ENCODE data around the gene ARHGEF1. TPM values are rescaled to one million over a fixed set of nuclear protein-coding genes. Genes with fewer than 3 reads are reported as not detected.

Gene ARHGEF1
- total RNA-seq, 2 donors from 2014 or later = 57.1 to 65.6 TPM

DNA sequence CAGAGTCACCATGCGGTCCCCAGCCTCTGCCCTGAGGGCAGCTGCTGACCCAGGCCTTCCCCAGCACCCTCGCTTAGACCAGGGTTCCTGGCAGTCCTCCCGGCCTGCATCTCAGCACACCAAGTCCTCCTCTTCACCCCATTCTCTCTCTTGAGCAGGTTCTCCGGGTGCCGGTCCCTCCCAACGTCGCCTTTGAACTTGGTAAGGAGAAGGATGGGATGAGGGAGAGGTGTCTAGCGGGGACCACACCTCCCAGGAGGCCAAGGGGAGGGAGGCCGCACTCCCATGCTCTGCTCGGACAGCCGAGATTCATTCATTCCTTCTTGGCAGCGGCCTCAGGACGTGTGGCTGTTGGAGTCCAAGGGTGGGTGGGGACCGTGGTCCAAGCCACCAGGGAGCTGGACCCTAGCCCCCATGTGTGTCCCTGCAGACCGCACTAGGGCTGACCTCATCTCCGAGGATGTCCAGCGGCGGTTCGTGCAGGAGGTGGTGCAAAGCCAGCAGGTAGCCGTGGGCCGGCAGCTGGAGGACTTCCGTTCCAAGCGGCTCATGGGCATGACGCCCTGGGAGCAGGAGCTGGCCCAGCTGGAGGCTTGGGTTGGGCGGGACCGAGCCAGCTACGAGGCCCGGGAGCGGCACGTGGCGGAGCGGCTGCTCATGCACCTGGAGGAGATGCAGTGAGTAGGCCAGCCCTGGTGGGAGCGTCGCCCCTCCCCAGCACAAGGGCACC, 9.4 kb downstream of the ARHGEF1 start:
- TF ChIP-seq POLR2AphosphoS5 (IDR thresholded peaks at IDR 0.05) = no peak
- TF ChIP-seq, protein P1, sequence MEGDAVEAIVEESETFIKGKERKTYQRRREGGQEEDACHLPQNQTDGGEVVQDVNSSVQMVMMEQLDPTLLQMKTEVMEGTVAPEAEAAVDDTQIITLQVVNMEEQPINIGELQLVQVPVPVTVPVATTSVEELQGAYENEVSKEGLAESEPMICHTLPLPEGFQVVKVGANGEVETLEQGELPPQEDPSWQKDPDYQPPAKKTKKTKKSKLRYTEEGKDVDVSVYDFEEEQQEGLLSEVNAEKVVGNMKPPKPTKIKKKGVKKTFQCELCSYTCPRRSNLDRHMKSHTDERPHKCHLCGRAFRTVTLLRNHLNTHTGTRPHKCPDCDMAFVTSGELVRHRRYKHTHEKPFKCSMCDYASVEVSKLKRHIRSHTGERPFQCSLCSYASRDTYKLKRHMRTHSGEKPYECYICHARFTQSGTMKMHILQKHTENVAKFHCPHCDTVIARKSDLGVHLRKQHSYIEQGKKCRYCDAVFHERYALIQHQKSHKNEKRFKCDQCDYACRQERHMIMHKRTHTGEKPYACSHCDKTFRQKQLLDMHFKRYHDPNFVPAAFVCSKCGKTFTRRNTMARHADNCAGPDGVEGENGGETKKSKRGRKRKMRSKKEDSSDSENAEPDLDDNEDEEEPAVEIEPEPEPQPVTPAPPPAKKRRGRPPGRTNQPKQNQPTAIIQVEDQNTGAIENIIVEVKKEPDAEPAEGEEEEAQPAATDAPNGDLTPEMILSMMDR (IDR thresholded peaks at IDR 0.05) = no peak
- H3K36me3 ChIP-seq = peaks cover 0 to 8% of the 10 kb centered on the region in 2 donors
- DNase-seq (ENCODE audit: low spot score) = no peak
- no peaks in the 10 kb centered on the region for H3K4me1 ChIP-seq (replicated peaks)
- no peak overlapping the region for H3K27ac ChIP-seq
- WGBS = 86% methylated on average over 34 of the region's 34 CpGs
- no peak overlapping the region for H3K4me3 ChIP-seq
- no peaks in the 10 kb centered on the region for H3K27me3 ChIP-seq (replicated peaks; ENCODE audit: insufficient read depth)
- intact Hi-C loops (cut with DNase I) = no loop called here
- no peaks in the 10 kb centered on the region for H3K9me3 ChIP-seq

DNA sequence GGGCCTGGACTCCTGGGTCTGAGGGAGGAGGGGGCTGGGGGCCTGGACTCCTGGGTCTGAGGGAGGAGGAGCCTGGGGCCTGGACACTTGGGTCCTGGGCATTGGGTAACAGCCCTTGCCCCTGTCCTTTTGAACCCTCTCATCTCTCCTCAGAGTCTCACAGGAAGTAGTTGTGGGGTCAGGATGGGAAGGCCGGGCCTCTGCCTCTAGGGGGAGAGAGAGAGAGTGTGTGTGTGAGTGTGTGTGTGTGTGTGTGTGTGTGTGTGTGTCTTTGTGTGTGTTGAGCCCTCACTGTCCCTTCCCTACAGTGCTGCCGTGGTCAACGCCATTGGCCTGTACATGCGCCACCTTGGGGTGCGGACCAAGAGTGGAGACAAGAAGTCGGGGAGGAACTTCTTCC, 10.9 kb downstream of the ARHGEF1 start:
- no peak overlapping the region for H3K27ac ChIP-seq
- no peaks in the 10 kb centered on the region for H3K4me1 ChIP-seq (replicated peaks)
- no peak for DNase-seq (ENCODE audit: low spot score)
- TF ChIP-seq POLR2AphosphoS5 (IDR thresholded peaks at IDR 0.05) = no peak
- TF ChIP-seq, protein P1 (IDR thresholded peaks at IDR 0.05) = no peak
- no peak for TF ChIP-seq POLR2A (IDR thresholded peaks at IDR 0.05)
- intact Hi-C loops (cut with DNase I) = no loop called here
- WGBS = 67% methylated on average over 6 of the region's 6 CpGs
- no peak overlapping the region for H3K4me3 ChIP-seq
- peaks cover 0 to 8% of the 10 kb centered on the region in 2 donors for H3K36me3 ChIP-seq
- H3K9me3 ChIP-seq = no peaks in the 10 kb centered on the region
- no peaks in the 10 kb centered on the region for H3K27me3 ChIP-seq (replicated peaks; ENCODE audit: insufficient read depth)

DNA sequence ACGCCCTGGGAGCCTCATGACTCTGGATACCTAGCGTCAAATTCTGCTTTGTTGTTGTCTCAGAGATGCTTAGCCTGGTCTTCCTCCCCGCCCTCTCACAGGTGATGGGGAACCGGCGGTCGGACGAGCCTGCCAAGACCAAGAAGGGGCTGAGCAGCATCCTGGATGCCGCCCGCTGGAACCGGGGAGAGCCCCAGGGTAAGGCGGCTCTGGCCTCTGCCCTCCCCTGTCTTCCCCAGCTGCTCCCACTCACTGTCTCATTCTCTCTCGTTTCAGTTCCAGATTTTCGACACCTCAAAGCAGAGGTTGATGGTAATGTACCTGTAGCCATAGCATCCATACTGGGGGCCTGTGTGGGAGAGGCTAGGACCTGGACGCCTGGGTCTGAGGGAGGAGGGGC, 11.4 kb downstream of the ARHGEF1 start:
- intact Hi-C loops (cut with DNase I) = no loop called here
- no peaks in the 10 kb centered on the region for H3K9me3 ChIP-seq
- TF ChIP-seq POLR2AphosphoS5 (IDR thresholded peaks at IDR 0.05) (no peak), POLR2A (IDR thresholded peaks at IDR 0.05) (no peak)
- TF ChIP-seq, protein P1 (IDR thresholded peaks at IDR 0.05) = no peak
- no peak for DNase-seq (ENCODE audit: low spot score)
- H3K27me3 ChIP-seq (replicated peaks; ENCODE audit: insufficient read depth) = no peaks in the 10 kb centered on the region
- WGBS = 71% methylated on average over 13 of the region's 14 CpGs
- no peak overlapping the region for H3K4me3 ChIP-seq
- no peak overlapping the region for H3K27ac ChIP-seq
- no peaks in the 10 kb centered on the region for H3K4me1 ChIP-seq (replicated peaks)
- peaks cover 0 to 8% of the 10 kb centered on the region in 2 donors for H3K36me3 ChIP-seq

DNA sequence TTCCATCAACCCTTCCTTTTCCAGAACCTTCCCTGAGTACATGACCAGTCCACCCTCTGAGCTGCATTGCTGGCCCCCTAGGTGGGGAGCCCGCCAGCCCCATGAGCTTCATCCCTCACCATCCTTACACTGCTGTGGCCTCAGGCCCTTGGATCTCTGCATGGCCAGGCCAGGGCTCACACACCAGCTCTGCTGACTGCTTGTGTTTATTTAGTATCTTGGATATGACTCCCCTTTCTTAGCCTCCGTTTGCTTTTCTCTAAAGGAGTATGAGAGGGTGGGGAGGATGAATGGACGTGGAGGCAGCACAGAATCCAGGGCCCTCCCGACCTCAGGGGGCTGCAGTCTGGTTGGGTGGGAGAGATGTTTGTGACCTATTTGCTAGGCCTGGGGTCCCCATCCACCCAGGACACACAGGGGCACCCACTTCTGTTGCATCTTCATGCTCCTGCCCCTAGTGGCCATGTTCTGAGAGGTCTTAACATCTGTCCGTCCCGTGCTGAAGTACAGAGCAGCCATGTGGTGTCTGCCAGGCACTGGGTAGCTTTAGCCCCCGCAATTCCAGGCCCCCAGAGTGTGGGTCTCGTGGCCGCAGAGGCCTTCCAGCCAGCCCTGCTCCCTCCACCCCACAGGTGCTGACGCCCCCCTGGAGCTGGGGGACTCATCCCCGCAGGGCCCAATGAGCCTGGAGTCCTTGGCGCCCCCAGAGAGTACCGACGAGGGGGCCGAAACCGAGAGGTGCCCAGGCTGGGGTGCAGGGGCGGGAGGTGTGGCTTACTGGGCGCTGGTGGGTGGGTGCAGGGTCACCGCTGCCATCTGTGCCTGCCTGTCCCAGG, 13.0 kb downstream of the ARHGEF1 start:
- no peak for DNase-seq (ENCODE audit: low spot score)

More for the DNA sequence above, 13.0 kb downstream of the ARHGEF1 start:
- Histone ChIP-seq H3K9me3 (no peaks in the 10 kb centered on the region), H3K4me3 (no peak overlapping the region), H3K27ac (no peak overlapping the region), H3K36me3 (peaks cover 0 to 8% of the 10 kb centered on the region in 2 donors), H3K4me1 (replicated peaks) (no peaks in the 10 kb centered on the region), H3K27me3 (replicated peaks; ENCODE audit: insufficient read depth) (no peaks in the 10 kb centered on the region)
- TF ChIP-seq POLR2AphosphoS5 (IDR thresholded peaks at IDR 0.05) (no peak), POLR2A (IDR thresholded peaks at IDR 0.05) (no peak)
- TF ChIP-seq, protein P1 (IDR thresholded peaks at IDR 0.05) = no peak
- 71% methylated on average over 14 of the region's 19 CpGs for WGBS
- intact Hi-C loops (cut with DNase I) = no loop called here

Measured in prostate gland (tissue), 2 donors.